Smooth muscle cell (in vitro differentiated cells): ENCODE results near the gene PDSS2. TPM values are rescaled to one million over a fixed set of nuclear protein-coding genes. Genes with fewer than 3 reads are reported as not detected.

ENCODE experiments used
- DNase-seq: peaks from one replicate; lab custom pipeline; 2025; ENCODE audit not compliant: unreplicated experiment; lab: John Stamatoyannopoulos, UW
- H2AFZ ChIP-seq: fragments of 200-600 bp; sonication (generic); 2 replicates; pipeline ENCODE4 v1.6.0; 2016; ENCODE audit warnings: antibody characterized with exemption, low read depth, mild to moderate bottlenecking
- H3F3A ChIP-seq: fragments of 200-600 bp; sonication (generic); 2 replicates; pipeline ENCODE4 v1.6.0; 2017; ENCODE audit warnings: antibody characterized with exemption, low read depth
- H3K27ac ChIP-seq: fragments of 200-600 bp; sonication (generic); 2 replicates; pipeline ENCODE4 v1.5.1; 2016; ENCODE audit warnings: low read depth, mild to moderate bottlenecking
- H3K27me3 ChIP-seq: fragments of 200-600 bp; sonication (generic); 2 replicates; pipeline ENCODE4 v1.6.1; 2016; ENCODE audit warnings: low read depth, mild to moderate bottlenecking
- H3K36me3 ChIP-seq: fragments of 200-600 bp; sonication (generic); 2 replicates; pipeline ENCODE4 v1.5.1; 2016; ENCODE audit warnings: low read depth
- H3K4me1 ChIP-seq: fragments of 200-600 bp; sonication (generic); 2 replicates; pipeline ENCODE4 v1.5.1; 2016; ENCODE audit warnings: low read depth
- H3K4me2 ChIP-seq: fragments of 200-600 bp; sonication (generic); 2 replicates; pipeline ENCODE4 v1.6.0; 2016; ENCODE audit warnings: mild to moderate bottlenecking
- H3K4me3 ChIP-seq: fragments of 200-600 bp; sonication (generic); 2 replicates; pipeline ENCODE4 v1.5.1; 2016; ENCODE audit warnings: mild to moderate bottlenecking
- H3K79me2 ChIP-seq: fragments of 200-600 bp; sonication (generic); 2 replicates; pipeline ENCODE4 v1.6.0; 2016; ENCODE audit warnings: low read depth, mild to moderate bottlenecking
- H3K9ac ChIP-seq: fragments of 200-600 bp; sonication (generic); 2 replicates; pipeline ENCODE4 v1.6.0; 2016; ENCODE audit warnings: low read depth
- H3K9me3 ChIP-seq: fragments of 200-600 bp; sonication (generic); replicated peaks from 2 replicates; pipeline ENCODE4 v1.5.1; 2016; ENCODE audit warnings: low read depth
- H4K20me1 ChIP-seq: fragments of 200-600 bp; sonication (generic); 2 replicates; pipeline ENCODE4 v1.6.0; 2016; ENCODE audit warnings: low read depth
- WGBS: methylation state at CpG from one replicate; pipeline ENCODE4 v1.1.7; 2016; ENCODE audit warnings: low lambda C conversion rate; 5-methylcytosine and 5-hydroxymethylcytosine counted together
- polyA plus RNA-seq: library from polyadenylated mRNA; unstranded; fragments of >200 nt; fragmentation: Nextera tagmentation; extraction: Ambion mirVana; gene quantifications from 2 replicates; pipeline ENCODE4 v1.2.1, GENCODE V29; 2016
- total RNA-seq: library from RNA; depleted of rRNA; stranded (reverse); fragments of >200 nt; gene quantifications from 2 replicates; pipeline ENCODE4 v1.2.3, GENCODE V29; 2014
- TF ChIP-seq, protein P1 (sequence below): fragments of 200-600 bp; sonication (generic); IDR thresholded peaks from 2 replicates; pipeline ENCODE4 v1.5.1; 2017; ENCODE audit warnings: borderline replicate concordance, mild to moderate bottlenecking, antibody characterized with exemption; ENCODE audit not compliant: insufficient read depth, poor library complexity, severe bottlenecking

Gene PDSS2, protein sequence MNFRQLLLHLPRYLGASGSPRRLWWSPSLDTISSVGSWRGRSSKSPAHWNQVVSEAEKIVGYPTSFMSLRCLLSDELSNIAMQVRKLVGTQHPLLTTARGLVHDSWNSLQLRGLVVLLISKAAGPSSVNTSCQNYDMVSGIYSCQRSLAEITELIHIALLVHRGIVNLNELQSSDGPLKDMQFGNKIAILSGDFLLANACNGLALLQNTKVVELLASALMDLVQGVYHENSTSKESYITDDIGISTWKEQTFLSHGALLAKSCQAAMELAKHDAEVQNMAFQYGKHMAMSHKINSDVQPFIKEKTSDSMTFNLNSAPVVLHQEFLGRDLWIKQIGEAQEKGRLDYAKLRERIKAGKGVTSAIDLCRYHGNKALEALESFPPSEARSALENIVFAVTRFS
- total RNA-seq (15.5 and 21.6 TPM in 2 replicates), polyA plus RNA-seq (12.1 and 12.8 TPM in 2 replicates)

- peak; percentile 76 for DNase-seq
- H3K4me1 ChIP-seq = peaks cover 4% of the 10 kb centered on the region
- no peaks in the 10 kb centered on the region for H3K27me3 ChIP-seq
- peaks cover 27% of the 10 kb centered on the region for H3K79me2 ChIP-seq
- no peaks in the 10 kb centered on the region for H3K36me3 ChIP-seq
- H3K4me3 ChIP-seq = peak within 1 kb of the TSS; percentile 92
- no peaks in the 10 kb centered on the region for H3K9me3 ChIP-seq
- TF ChIP-seq, protein P1, sequence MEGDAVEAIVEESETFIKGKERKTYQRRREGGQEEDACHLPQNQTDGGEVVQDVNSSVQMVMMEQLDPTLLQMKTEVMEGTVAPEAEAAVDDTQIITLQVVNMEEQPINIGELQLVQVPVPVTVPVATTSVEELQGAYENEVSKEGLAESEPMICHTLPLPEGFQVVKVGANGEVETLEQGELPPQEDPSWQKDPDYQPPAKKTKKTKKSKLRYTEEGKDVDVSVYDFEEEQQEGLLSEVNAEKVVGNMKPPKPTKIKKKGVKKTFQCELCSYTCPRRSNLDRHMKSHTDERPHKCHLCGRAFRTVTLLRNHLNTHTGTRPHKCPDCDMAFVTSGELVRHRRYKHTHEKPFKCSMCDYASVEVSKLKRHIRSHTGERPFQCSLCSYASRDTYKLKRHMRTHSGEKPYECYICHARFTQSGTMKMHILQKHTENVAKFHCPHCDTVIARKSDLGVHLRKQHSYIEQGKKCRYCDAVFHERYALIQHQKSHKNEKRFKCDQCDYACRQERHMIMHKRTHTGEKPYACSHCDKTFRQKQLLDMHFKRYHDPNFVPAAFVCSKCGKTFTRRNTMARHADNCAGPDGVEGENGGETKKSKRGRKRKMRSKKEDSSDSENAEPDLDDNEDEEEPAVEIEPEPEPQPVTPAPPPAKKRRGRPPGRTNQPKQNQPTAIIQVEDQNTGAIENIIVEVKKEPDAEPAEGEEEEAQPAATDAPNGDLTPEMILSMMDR = peak; percentile 35
- H3K27ac ChIP-seq = peak within 1 kb of the TSS; percentile 48
- under 1% methylated on average over 46 of the region's 46 CpGs for WGBS
- H2AFZ ChIP-seq = peak within 1 kb of the TSS; percentile 99
- H4K20me1 ChIP-seq = no peaks in the 10 kb centered on the region
- H3F3A ChIP-seq = no peaks in the 10 kb centered on the region
- H3K4me2 ChIP-seq = peak within 1 kb of the TSS; percentile 95
- peak within 1 kb of the TSS; percentile 85 for H3K9ac ChIP-seq
These were observed at the start of gene PDSS2 for GRCh38 chr6:107459283-107460082. TSS of gene PDSS2 (minus strand) at chr6:107459564. CDS start at chr6:107459285, 279 bp downstream.

GRCh38 chr6:107506145-107506544 is 46.8 kb upstream of the PDSS2 start:
- no peak overlapping the region for H3K9ac ChIP-seq
- no peaks in the 10 kb centered on the region for H3K36me3 ChIP-seq
- H3K4me3 ChIP-seq = no peak overlapping the region
- TF ChIP-seq, protein P1 = no peak
- no peaks in the 10 kb centered on the region for H3K9me3 ChIP-seq
- H4K20me1 ChIP-seq = no peaks in the 10 kb centered on the region
- DNase-seq = no peak
- 87% methylated on average over 1 of the region's 1 CpG for WGBS
- no peaks in the 10 kb centered on the region for H3K4me1 ChIP-seq
- no peak overlapping the region for H2AFZ ChIP-seq
- no peaks in the 10 kb centered on the region for H3F3A ChIP-seq
- no peaks in the 10 kb centered on the region for H3K27me3 ChIP-seq
- no peak overlapping the region for H3K27ac ChIP-seq
- H3K4me2 ChIP-seq = no peak overlapping the region
- no peaks in the 10 kb centered on the region for H3K79me2 ChIP-seq

- WGBS = 83% methylated on average over 4 of the region's 4 CpGs
- Histone ChIP-seq H3K79me2 (no peaks in the 10 kb centered on the region), H3F3A (no peaks in the 10 kb centered on the region), H3K27ac (no peak overlapping the region), H3K4me3 (no peak overlapping the region), H4K20me1 (no peaks in the 10 kb centered on the region), H3K9ac (no peak overlapping the region), H3K27me3 (no peaks in the 10 kb centered on the region), H3K4me2 (no peak overlapping the region), H3K9me3 (no peaks in the 10 kb centered on the region), H2AFZ (no peak overlapping the region), H3K4me1 (no peaks in the 10 kb centered on the region), H3K36me3 (no peaks in the 10 kb centered on the region)
- TF ChIP-seq, protein P1 = no peak
- DNase-seq = no peak
These were observed 45.1 kb upstream of the PDSS2 start for GRCh38 chr6:107504270-107505026.
